ENCODE measurements around the gene OR9Q1. TPM values are rescaled to one million over a fixed set of nuclear protein-coding genes. Genes with fewer than 3 reads are reported as not detected.
"Not testable (repeated sequence)": the region's sequence is repeated elsewhere in the genome, so short reads cannot be mapped to it uniquely, and the experiment has no call there.

The OR9Q1 gene
- polyA plus RNA-seq, 1 experiment: not detected

GRCh38 chr11:57983191-57983590 lies 40.5 kb upstream of the OR9Q1 start:
- ChIA-PET POLR2A (no interaction called here), CTCF (interaction anchor here (0.6 kb wide), 1 partner anchor 78 kb away, joined by 3 read pairs; no protein-coding TSS in a partner anchor)
- no peak overlapping the region for H3K4me3 ChIP-seq (ENCODE audit: low read depth, low read length)
- no peak overlapping the region for H3K27ac ChIP-seq (ENCODE audit: low read depth, low read length)
- TF ChIP-seq CTCF (IDR thresholded peaks at IDR 0.05; ENCODE audit: low read depth, low read length): no peak
- H3K9me3 ChIP-seq (ENCODE audit: control insufficient read depth, insufficient read depth, low read length): no peaks in the 10 kb centered on the region
- DNase-seq (ENCODE audit: low read depth, low spot score): no peak
- H3K27me3 ChIP-seq (ENCODE audit: control insufficient read depth, insufficient read depth, low read length): no peaks in the 10 kb centered on the region

- H3K27me3 ChIP-seq (ENCODE audit: control insufficient read depth, insufficient read depth, low read length); DNase-seq (ENCODE audit: low read depth, low spot score); H3K27ac ChIP-seq (ENCODE audit: low read depth, low read length); H3K4me3 ChIP-seq (ENCODE audit: low read depth, low read length); POLR2A ChIA-PET; H3K9me3 ChIP-seq (ENCODE audit: control insufficient read depth, insufficient read depth, low read length); CTCF ChIA-PET: not testable (repeated sequence)
These were observed 24.2 kb upstream of the OR9Q1 start for GRCh38 chr11:57999523-57999922.

- H3K4me3 ChIP-seq (ENCODE audit: low read depth, low read length); H3K9me3 ChIP-seq (ENCODE audit: control insufficient read depth, insufficient read depth, low read length); H3K27me3 ChIP-seq (ENCODE audit: control insufficient read depth, insufficient read depth, low read length); CTCF ChIA-PET; POLR2A ChIA-PET; DNase-seq (ENCODE audit: low read depth, low spot score); H3K27ac ChIP-seq (ENCODE audit: low read depth, low read length): not testable (repeated sequence)
These were observed 23.7 kb upstream of the OR9Q1 start for GRCh38 chr11:58000021-58000420.

GRCh38 chr11:58000699-58001098 lies 23.0 kb upstream of the OR9Q1 start:
- no peak overlapping the region for H3K27ac ChIP-seq (ENCODE audit: low read depth, low read length)
- no peak for TF ChIP-seq CTCF (IDR thresholded peaks at IDR 0.05; ENCODE audit: low read depth, low read length)
- ChIA-PET CTCF (no interaction called here), POLR2A (no interaction called here)
- H3K9me3 ChIP-seq (ENCODE audit: control insufficient read depth, insufficient read depth, low read length): no peaks in the 10 kb centered on the region
- no peak for DNase-seq (ENCODE audit: low read depth, low spot score)
- H3K27me3 ChIP-seq (ENCODE audit: control insufficient read depth, insufficient read depth, low read length): no peaks in the 10 kb centered on the region
- H3K4me3 ChIP-seq (ENCODE audit: low read depth, low read length): no peak overlapping the region

- ChIA-PET CTCF (no interaction called here), POLR2A (no interaction called here)
- no peaks in the 10 kb centered on the region for H3K9me3 ChIP-seq (ENCODE audit: control insufficient read depth, insufficient read depth, low read length)
- no peak overlapping the region for H3K27ac ChIP-seq (ENCODE audit: low read depth, low read length)
- no peaks in the 10 kb centered on the region for H3K27me3 ChIP-seq (ENCODE audit: control insufficient read depth, insufficient read depth, low read length)
- DNase-seq (ENCODE audit: low read depth, low spot score): no peak
- no peak overlapping the region for H3K4me3 ChIP-seq (ENCODE audit: low read depth, low read length)
- no peak for TF ChIP-seq CTCF (IDR thresholded peaks at IDR 0.05; ENCODE audit: low read depth, low read length)
These were observed 20.6 kb upstream of the OR9Q1 start for GRCh38 chr11:58003036-58003435.

- ChIA-PET POLR2A (no interaction called here), CTCF (no interaction called here)
- no peak for DNase-seq (ENCODE audit: low read depth, low spot score)
- Histone ChIP-seq H3K27me3 (ENCODE audit: control insufficient read depth, insufficient read depth, low read length) (no peaks in the 10 kb centered on the region), H3K27ac (ENCODE audit: low read depth, low read length) (no peak overlapping the region), H3K4me3 (ENCODE audit: low read depth, low read length) (no peak overlapping the region), H3K9me3 (ENCODE audit: control insufficient read depth, insufficient read depth, low read length) (no peaks in the 10 kb centered on the region)
- no peak for TF ChIP-seq CTCF (IDR thresholded peaks at IDR 0.05; ENCODE audit: low read depth, low read length)
These were observed 20.1 kb upstream of the OR9Q1 start for GRCh38 chr11:58003591-58003990.

Data from AG04450 (cell line).